H1 (cell line): ENCODE data around the gene LGALS1. TPM values are rescaled to one million over a fixed set of nuclear protein-coding genes. Genes with fewer than 3 reads are reported as not detected.

Experiments used
- CTCF ChIA-PET: fragments of 300-600 bp; sonication (Branson Sonifier 250); formaldehyde crosslinking; loops from one replicate; lab custom pipeline; 2021; ENCODE audit not compliant: partially characterized antibody; lab: Charles Lee
- POLR2A ChIA-PET: fragments of 300-600 bp; sonication (Branson Sonifier 250); formaldehyde crosslinking; loops from one replicate; lab custom pipeline; 2021; ENCODE audit warnings: inconsistent platforms; ENCODE audit not compliant: partially characterized antibody; lab: Charles Lee
- DNase-seq, 2 experiments: peaks; one replicate each; pipeline versions ENCODE4 v3.0.0 to v3.0.0-alpha.2; 2010 to 2022; ENCODE audit warnings: low spot score in 2 of 2, low read depth in 1 of 2, mixed read lengths in 1 of 2
- FAIRE-seq: peaks from 2 replicates; lab custom pipeline; 2011; peaks lifted over from hg19 to GRCh38; lab: Jason Lieb, UNC
- H2AFZ ChIP-seq: 2 replicates; pipeline ENCODE4 v1.8.1; 2012; ENCODE audit warnings: low read length, inconsistent platforms
- H2AK5ac ChIP-seq: 2 replicates; pipeline ENCODE4 v1.6.1; 2013; ENCODE audit warnings: low read depth, low read length
- H2BK120ac ChIP-seq: replicated peaks from 2 replicates; pipeline ENCODE3; 2013; ENCODE audit warnings: low read depth, low read length, inconsistent platforms
- H2BK12ac ChIP-seq: 2 replicates; pipeline ENCODE4 v1.6.1; 2013; ENCODE audit warnings: low read depth, low read length
- H2BK15ac ChIP-seq: 2 replicates; pipeline ENCODE4 v1.6.1; 2013; ENCODE audit warnings: low read length
- H2BK20ac ChIP-seq: 2 replicates; pipeline ENCODE4 v1.6.1; 2013; ENCODE audit warnings: low read length
- H2BK5ac ChIP-seq: 2 replicates; pipeline ENCODE4 v1.6.1; 2013; ENCODE audit warnings: low read depth, low read length
- H3K14ac ChIP-seq: 2 replicates; pipeline ENCODE4 v1.6.1; 2013; ENCODE audit warnings: inconsistent platforms; ENCODE audit not compliant: insufficient read length
- H3K18ac ChIP-seq: 2 replicates; pipeline ENCODE4 v1.6.1; 2013; ENCODE audit warnings: low read length; ENCODE audit errors: extremely low read depth
- H3K23ac ChIP-seq: 2 replicates; pipeline ENCODE4 v1.6.1; 2013; ENCODE audit warnings: inconsistent platforms; ENCODE audit not compliant: insufficient read length
- H3K23me2 ChIP-seq: 2 replicates; pipeline ENCODE4 v1.6.1; 2013; ENCODE audit warnings: low read depth, low read length
- H3K27ac ChIP-seq: 2 replicates; pipeline ENCODE4 v1.6.1; 2011; ENCODE audit warnings: low read depth, low read length, inconsistent platforms
- H3K27me3 ChIP-seq, 4 experiments: replicated peaks in 1 of 4; 1 replicate in 1 of 4; 2 replicates in 3 of 4; pipeline versions ENCODE4 v1.6.1 to v1.8.1; 2011 to 2013; ENCODE audit warnings: low read length in 3 of 4, mild to moderate bottlenecking in 3 of 4, inconsistent platforms in 2 of 4, mixed read lengths in 2 of 4, moderate library complexity in 1 of 4; ENCODE audit not compliant: control insufficient read depth in 3 of 4, insufficient read depth in 3 of 4; ENCODE audit errors: extremely low read depth in 1 of 4
- H3K36me3 ChIP-seq, 4 experiments: 2 replicates each; pipeline versions ENCODE4 v1.6.1 to v1.8.1; 2011 to 2013; ENCODE audit warnings: mild to moderate bottlenecking in 4 of 4, low read length in 3 of 4, moderate library complexity in 2 of 4, control low read depth in 1 of 4, inconsistent platforms in 1 of 4; ENCODE audit not compliant: insufficient read depth in 4 of 4, control insufficient read depth in 2 of 4
- H3K4ac ChIP-seq: replicated peaks from 2 replicates; pipeline ENCODE3; 2013; ENCODE audit warnings: low read length, low read depth, mixed read lengths, inconsistent platforms; ENCODE audit not compliant: insufficient read length
- H3K4me1 ChIP-seq, 4 experiments: replicated peaks in 1 of 4; 1 replicate in 1 of 4; 2 replicates in 3 of 4; pipeline versions ENCODE4 v1.6.1 to v1.8.1; 2011 to 2013; ENCODE audit warnings: low read length in 3 of 4, inconsistent platforms in 2 of 4, mixed read lengths in 1 of 4; ENCODE audit not compliant: insufficient read depth in 4 of 4, control insufficient read depth in 3 of 4
- H3K4me2 ChIP-seq, 2 experiments: 2 replicates each; pipeline versions ENCODE4 v1.6.1 to v1.8.1; 2011 to 2013; ENCODE audit warnings: low read depth in 2 of 2, low read length in 2 of 2, control low read depth in 1 of 2, inconsistent platforms in 1 of 2, mild to moderate bottlenecking in 1 of 2; ENCODE audit not compliant: insufficient read depth in 1 of 2
- H3K4me3 ChIP-seq, 4 experiments: fragments of 200-600, 300-600 bp in 1 of 4; sonication (generic), shearing (Covaris generic), sonication (Bioruptor Twin) in 1 of 4; 2 replicates each; pipeline versions ENCODE4 v1.5.1 to v1.8.1; 2011 to 2016; ENCODE audit warnings: low read length in 4 of 4, low read depth in 3 of 4, control low read depth in 2 of 4, inconsistent platforms in 2 of 4, mild to moderate bottlenecking in 2 of 4, mixed read lengths in 1 of 4, moderate library complexity in 1 of 4; ENCODE audit not compliant: insufficient read depth in 2 of 4; ENCODE audit errors: extremely low read depth in 1 of 4
- H3K56ac ChIP-seq: replicated peaks from 2 replicates; pipeline ENCODE3; 2013; ENCODE audit warnings: low read depth, mild to moderate bottlenecking, mixed read lengths, low read length, inconsistent platforms; ENCODE audit not compliant: insufficient read length
- H3K79me1 ChIP-seq: 2 replicates; pipeline ENCODE4 v1.6.1; 2013; ENCODE audit warnings: low read depth, low read length, control low read depth
- H3K79me2 ChIP-seq, 2 experiments: 2 replicates each; pipeline versions ENCODE4 v1.6.1 to v1.8.1; 2012 to 2013; ENCODE audit warnings: low read length in 2 of 2, mild to moderate bottlenecking in 2 of 2, inconsistent platforms in 1 of 2; ENCODE audit not compliant: insufficient read depth in 2 of 2, control insufficient read depth in 1 of 2
- H3K9ac ChIP-seq, 4 experiments: replicated peaks in 1 of 4; 1 replicate in 1 of 4; 2 replicates in 3 of 4; pipeline versions ENCODE4 v1.6.1 to v1.8.1; 2011 to 2013; ENCODE audit warnings: low read depth in 3 of 4, low read length in 3 of 4, control low read depth in 2 of 4, mild to moderate bottlenecking in 2 of 4, moderate library complexity in 2 of 4, inconsistent platforms in 1 of 4; ENCODE audit errors: extremely low read depth in 1 of 4
- H3K9me3 ChIP-seq, 2 experiments: 2 replicates each; pipeline versions ENCODE4 v1.6.1 to v1.8.1; 2012 to 2013; ENCODE audit warnings: mild to moderate bottlenecking in 2 of 2, moderate library complexity in 2 of 2, control low read depth in 1 of 2, inconsistent platforms in 1 of 2, low read depth in 1 of 2, low read length in 1 of 2, mixed read lengths in 1 of 2; ENCODE audit not compliant: insufficient read depth in 2 of 2
- H4K20me1 ChIP-seq, 2 experiments: replicated peaks in 1 of 2; 2 replicates each; pipeline versions ENCODE3 to v1.8.1; 2011 to 2013; ENCODE audit warnings: inconsistent platforms in 2 of 2, low read length in 2 of 2, mild to moderate bottlenecking in 1 of 2; ENCODE audit not compliant: insufficient read depth in 2 of 2, control insufficient read depth in 1 of 2
- H4K5ac ChIP-seq: 2 replicates; pipeline ENCODE4 v1.6.1; 2013; ENCODE audit warnings: low read length, low read depth, mixed read lengths, inconsistent platforms; ENCODE audit not compliant: insufficient read length
- H4K8ac ChIP-seq: 2 replicates; pipeline ENCODE4 v1.8.0; 2013; ENCODE audit warnings: mild to moderate bottlenecking, moderate library complexity, low read length, inconsistent platforms; ENCODE audit not compliant: insufficient read depth; ENCODE audit errors: extremely low read depth
- H4K91ac ChIP-seq: replicated peaks from 2 replicates; pipeline ENCODE3; 2013; ENCODE audit warnings: low read length, mixed read lengths, inconsistent platforms; ENCODE audit not compliant: insufficient read length
- TCF12 ChIP-seq: IDR thresholded peaks from 2 replicates; pipeline ENCODE4 v1.6.1; 2011; ENCODE audit warnings: low read depth, mild to moderate bottlenecking, low read length
- YY1 ChIP-seq: IDR thresholded peaks from 2 replicates; pipeline ENCODE4 v1.6.1; 2011; ENCODE audit warnings: low read depth, mild to moderate bottlenecking, low read length
- WGBS, 2 experiments: shearing (Covaris generic) in 1 of 2; methylation state at CpG; one replicate each; pipeline versions ENCODE4 v1.1.6 to v1.1.7; 2013 to 2015; ENCODE audit warnings: low lambda C conversion rate in 2 of 2, mixed read lengths in 2 of 2, inconsistent platforms in 1 of 2, low coverage in 1 of 2, missing lambda C conversion rate in 1 of 2; ENCODE audit not compliant: insufficient replicate concordance in 2 of 2, insufficient coverage in 1 of 2, insufficient read length in 1 of 2; ENCODE audit errors: extremely low coverage in 1 of 2, missing lambda C conversion rate in 1 of 2; 5-methylcytosine and 5-hydroxymethylcytosine counted together
- polyA plus RNA-seq, 7 experiments: library from polyadenylated mRNA; depleted of rRNA in 3 of 7; stranded (reverse) in 5 of 7; unstranded in 2 of 7; fragments of >200 nt in 5 of 7; fragments of 200-250 nt in 2 of 7; gene quantifications; 1 replicate in 5 of 7; 2 replicates in 1 of 7; 4 replicates in 1 of 7; pipeline versions ENCODE4 v1.2.1 to v1.2.3, GENCODE V29; 2011 to 2013; ENCODE audit warnings: missing spikeins in 2 of 7, mixed read lengths in 2 of 7
- total RNA-seq: library from RNA; stranded (reverse); fragmentation: NEBNext Ultra II Directional; extraction: Animal tissue kit (Norgen Biotek cat#: 25700); gene quantifications from 2 replicates; pipeline ENCODE4 v1.2.1, GENCODE V29; 2021

The LGALS1 gene
- total and polyA plus RNA-seq, 2 of the 8 experiments (the other 6 are each of a cell fraction or from before 2014, with no cell fraction given), result 12.0 to 92.4 TPM

- Histone ChIP-seq H4K91ac (no peak overlapping the region), H2BK15ac (no peak overlapping the region), H3K56ac (no peak overlapping the region), H2AFZ (no peak overlapping the region), H2BK120ac (no peak overlapping the region), H4K8ac (no peak overlapping the region), H3K4ac (no peak overlapping the region), H3K27ac (no peak overlapping the region), H3K9ac (no peak overlapping the region), H3K27me3 (no peaks in the 10 kb centered on the region), H2AK5ac (no peak overlapping the region), H3K23me2 (peaks cover 11% of the 10 kb centered on the region), H4K5ac (no peak overlapping the region), H3K36me3 (peaks cover 1 to 5% (median 2%) of the 10 kb centered on the region in 4 experiments; a peak in 4 of 8 replicates), H3K9me3 (no peaks in the 10 kb centered on the region), H3K4me2 (peak overlapping the region; percentile 34 to 95; a peak in 2 of 4 replicates), H2BK12ac (no peak overlapping the region), H3K18ac (no peak overlapping the region), H3K23ac (no peak overlapping the region), H2BK5ac (no peak overlapping the region), H4K20me1 (peaks cover 23 to 43% of the 10 kb centered on the region in 2 experiments), H3K14ac (no peak overlapping the region), H3K4me1 (peaks cover 0 to 21% (median 6%) of the 10 kb centered on the region in 4 experiments; a peak in 5 of 7 replicates), H3K79me1 (peaks cover 28% of the 10 kb centered on the region), H3K4me3 (no peak overlapping the region), H3K79me2 (peaks cover 25 to 56% of the 10 kb centered on the region in 2 experiments; a peak in 3 of 4 replicates), H2BK20ac (no peak overlapping the region)
- 93% methylated on average over 2 of the region's 2 CpGs; no CpG with 5 or more reads in 1 of the 2 experiments for WGBS, 2 experiments
- CTCF ChIA-PET, result interaction anchor here (0.7 to 12.1 kb wide), 16 partner anchors 11 to 157 kb away, joined by 3 to 165 read pairs (median 4); partner anchors contain the start of genes NOL12 and SH3BP1
- no peak for DNase-seq
- TF ChIP-seq YY1 (no peak), TCF12 (no peak)
- POLR2A ChIA-PET, result interaction anchor here (0.8 to 5.1 kb wide), 8 partner anchors 11 to 119 kb away, joined by 3 to 37 read pairs (median 8); partner anchors contain the start of genes LGALS1 and SH3BP1
- no peak for FAIRE-seq
Observed at GRCh38 chr22:37660709-37661045, 14.8 kb upstream of the LGALS1 start.
